Right lobe of liver (tissue), 4 donors: ENCODE results near the gene ARHGAP8.

ENCODE experiments used
- CTCF ChIP-seq, 4 donors: fragments of 200-600 bp in 3 of 4; fragments of 450-650 bp in 1 of 4; IDR thresholded peaks; one replicate each; pipeline versions ENCODE4 v1.5.1 to v1.8.0; 2016 to 2022; ENCODE audit warnings: antibody characterized with exemption in 4 of 4, mild to moderate bottlenecking in 2 of 4
- POLR2A ChIP-seq: fragments of 450-650 bp; IDR thresholded peaks from one replicate; pipeline ENCODE4 v1.6.1; 2017; ENCODE audit warnings: antibody characterized with exemption, mild to moderate bottlenecking
- donor health status: DM: no; HTN: no; CAD: no.
- donor health status: DM: no; HTN: no; CAD: no.
- donor health status: DM: no; HTN: yes; CAD: no.

- TF ChIP-seq POLR2A (no peak), CTCF (IDR thresholded peaks at IDR 0.05) (no peak)
These were observed 23.5 kb downstream of the ARHGAP8 start for GRCh38 chr22:44775862-44776261.
